ENCODE results near the gene MC1R.
"Not testable (repeated sequence)": the region's sequence is repeated elsewhere in the genome, so short reads cannot be mapped to it uniquely, and the experiment has no call there.

Gene MC1R

DNA sequence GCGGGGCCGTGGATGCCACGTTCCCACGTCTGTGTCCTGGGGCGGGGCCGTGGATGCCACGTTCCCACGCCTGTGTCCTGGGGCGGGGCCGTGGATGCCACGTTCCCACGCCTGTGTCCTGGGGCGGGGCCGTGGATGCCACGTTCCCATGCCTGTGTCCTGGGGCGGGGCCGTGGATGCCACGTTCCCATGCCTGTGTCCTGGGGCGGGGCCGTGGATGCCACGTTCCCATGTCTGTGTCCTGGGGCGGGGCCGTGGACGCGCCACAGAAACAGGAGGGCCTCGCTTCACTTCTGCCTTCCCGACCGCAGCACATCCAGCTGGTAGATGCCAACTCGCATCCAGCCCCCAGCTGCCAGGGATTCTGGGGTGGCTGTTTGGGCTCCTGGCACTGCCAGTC is 15.4 kb downstream of the MC1R start:
- not testable (repeated sequence) for H3K14ac ChIP-seq (ENCODE audit: low read length); H4K91ac ChIP-seq (ENCODE audit: low read depth, low read length, poor library complexity); H3K9ac ChIP-seq (ENCODE audit: low read depth, low read length, poor library complexity); H2BK15ac ChIP-seq (ENCODE audit: low read length); H2BK5ac ChIP-seq (ENCODE audit: low read length); H3K4me2 ChIP-seq (ENCODE audit: insufficient read depth, low read length, poor library complexity, severe bottlenecking); H3K4ac ChIP-seq (ENCODE audit: low read length); H3K27ac ChIP-seq (replicated peaks; ENCODE audit: low read length); DNase-seq (ENCODE audit: low spot score); H4K8ac ChIP-seq (ENCODE audit: low read depth, low read length); H3K4me1 ChIP-seq (ENCODE audit: control insufficient read depth in 2 of 2, insufficient read depth in 1 of 2, low read depth in 1 of 2, low read length in 2 of 2); H2AK5ac ChIP-seq (ENCODE audit: low read depth, low read length); H3K9me3 ChIP-seq (replicated peaks in 1 of 2; ENCODE audit: control insufficient read depth in 2 of 2, insufficient read depth in 1 of 2, low read depth in 1 of 2, low read length in 2 of 2); H3K27me3 ChIP-seq (ENCODE audit: control insufficient read depth in 3 of 3, insufficient read depth in 3 of 3, low read depth in 1 of 3, low read length in 3 of 3); H3K18ac ChIP-seq (ENCODE audit: low read length); H2AFZ ChIP-seq (ENCODE audit: low read length); H3K23ac ChIP-seq (ENCODE audit: low read depth, low read length, poor library complexity); H3K79me1 ChIP-seq (ENCODE audit: low read depth, low read length); H2BK12ac ChIP-seq (ENCODE audit: low read length); H2BK120ac ChIP-seq (ENCODE audit: low read depth, low read length); H3K4me3 ChIP-seq (ENCODE audit: low read length in 2 of 2)
- WGBS, 2 donors (ENCODE audit: extremely low coverage in 2 of 2, insufficient read length in 2 of 2, insufficient replicate concordance in 1 of 2) = no CpG with 5 or more reads among the region's 29 CpGs
- peaks cover 51 to 81% of the 10 kb centered on the region in 2 donors for H3K36me3 ChIP-seq (replicated peaks in 1 of 2; ENCODE audit: control insufficient read depth in 2 of 2, insufficient read depth in 2 of 2, low read length in 2 of 2)

DNA sequence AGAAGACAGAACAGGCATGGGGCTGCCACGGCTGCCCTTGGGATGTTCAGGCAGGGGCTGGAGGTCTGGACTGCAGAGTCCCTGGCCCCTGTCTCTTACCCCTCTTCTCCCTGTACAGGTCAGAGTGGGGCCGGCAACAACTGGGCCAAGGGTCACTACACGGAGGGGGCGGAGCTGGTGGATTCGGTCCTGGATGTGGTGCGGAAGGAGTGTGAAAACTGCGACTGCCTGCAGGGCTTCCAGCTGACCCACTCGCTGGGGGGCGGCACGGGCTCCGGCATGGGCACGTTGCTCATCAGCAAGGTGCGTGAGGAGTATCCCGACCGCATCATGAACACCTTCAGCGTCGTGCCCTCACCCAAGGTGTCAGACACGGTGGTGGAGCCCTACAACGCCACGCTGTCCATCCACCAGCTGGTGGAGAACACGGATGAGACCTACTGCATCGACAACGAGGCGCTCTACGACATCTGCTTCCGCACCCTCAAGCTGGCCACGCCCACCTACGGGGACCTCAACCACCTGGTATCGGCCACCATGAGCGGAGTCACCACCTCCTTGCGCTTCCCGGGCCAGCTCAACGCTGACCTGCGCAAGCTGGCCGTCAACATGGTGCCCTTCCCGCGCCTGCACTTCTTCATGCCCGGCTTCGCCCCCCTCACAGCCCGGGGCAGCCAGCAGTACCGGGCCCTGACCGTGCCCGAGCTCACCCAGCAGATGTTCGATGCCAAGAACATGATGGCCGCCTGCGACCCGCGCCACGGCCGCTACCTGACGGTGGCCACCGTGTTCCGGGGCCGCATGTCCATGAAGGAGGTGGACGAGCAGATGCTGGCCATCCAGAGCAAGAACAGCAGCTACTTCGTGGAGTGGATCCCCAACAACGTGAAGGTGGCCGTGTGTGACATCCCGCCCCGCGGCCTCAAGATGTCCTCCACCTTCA is 16.2 kb downstream of the MC1R start:
- H3K27ac ChIP-seq (replicated peaks; ENCODE audit: low read length) = no peak overlapping the region

GRCh38 chr16:89935620-89936019 is 17.0 kb downstream of the MC1R start:
- peaks cover 46 to 65% of the 10 kb centered on the region in 2 donors for H3K36me3 ChIP-seq (replicated peaks in 1 of 2; ENCODE audit: control insufficient read depth in 2 of 2, insufficient read depth in 2 of 2, low read length in 2 of 2)
- not testable (repeated sequence) for H3K4me2 ChIP-seq (ENCODE audit: insufficient read depth, low read length, poor library complexity, severe bottlenecking)

More for the DNA sequence above, 16.2 kb downstream of the MC1R start:
- no peak overlapping the region for H3K18ac ChIP-seq (ENCODE audit: low read length)
- no peak overlapping the region for H4K91ac ChIP-seq (ENCODE audit: low read depth, low read length, poor library complexity)
- no peak overlapping the region for H2BK15ac ChIP-seq (ENCODE audit: low read length)
- H3K23ac ChIP-seq (ENCODE audit: low read depth, low read length, poor library complexity) = no peak overlapping the region
- peak overlapping the region; percentile 50 for H3K9ac ChIP-seq (ENCODE audit: low read depth, low read length, poor library complexity)
- H2AFZ ChIP-seq (ENCODE audit: low read length) = no peak overlapping the region
- WGBS, 2 donors (ENCODE audit: extremely low coverage in 2 of 2, insufficient read length in 2 of 2, insufficient replicate concordance in 1 of 2) = no CpG with 5 or more reads among the region's 61 CpGs
- H3K4me1 ChIP-seq (ENCODE audit: control insufficient read depth in 2 of 2, insufficient read depth in 1 of 2, low read depth in 1 of 2, low read length in 2 of 2) = peaks cover 0 to 2% of the 10 kb centered on the region in 2 donors
- no peak overlapping the region for H3K4me2 ChIP-seq (ENCODE audit: insufficient read depth, low read length, poor library complexity, severe bottlenecking)
- H4K8ac ChIP-seq (ENCODE audit: low read depth, low read length) = no peak overlapping the region
- H2BK12ac ChIP-seq (ENCODE audit: low read length) = no peak overlapping the region
- H2BK120ac ChIP-seq (ENCODE audit: low read depth, low read length) = no peak overlapping the region
- no peak for DNase-seq (ENCODE audit: low spot score)
- peaks cover 0 to 2% of the 10 kb centered on the region in 2 donors for H3K9me3 ChIP-seq (replicated peaks in 1 of 2; ENCODE audit: control insufficient read depth in 2 of 2, insufficient read depth in 1 of 2, low read depth in 1 of 2, low read length in 2 of 2)
- H2AK5ac ChIP-seq (ENCODE audit: low read depth, low read length) = no peak overlapping the region
- H3K79me1 ChIP-seq (ENCODE audit: low read depth, low read length) = peaks cover 5% of the 10 kb centered on the region
- no peaks in the 10 kb centered on the region for H3K27me3 ChIP-seq (ENCODE audit: control insufficient read depth in 3 of 3, insufficient read depth in 3 of 3, low read depth in 1 of 3, low read length in 3 of 3)
- peaks cover 46 to 72% of the 10 kb centered on the region in 2 donors for H3K36me3 ChIP-seq (replicated peaks in 1 of 2; ENCODE audit: control insufficient read depth in 2 of 2, insufficient read depth in 2 of 2, low read length in 2 of 2)
- no peak overlapping the region for H3K4ac ChIP-seq (ENCODE audit: low read length)
- H2BK5ac ChIP-seq (ENCODE audit: low read length) = no peak overlapping the region
- H3K4me3 ChIP-seq (ENCODE audit: low read length in 2 of 2) = no peak overlapping the region
- no peak overlapping the region for H3K14ac ChIP-seq (ENCODE audit: low read length)

DNA sequence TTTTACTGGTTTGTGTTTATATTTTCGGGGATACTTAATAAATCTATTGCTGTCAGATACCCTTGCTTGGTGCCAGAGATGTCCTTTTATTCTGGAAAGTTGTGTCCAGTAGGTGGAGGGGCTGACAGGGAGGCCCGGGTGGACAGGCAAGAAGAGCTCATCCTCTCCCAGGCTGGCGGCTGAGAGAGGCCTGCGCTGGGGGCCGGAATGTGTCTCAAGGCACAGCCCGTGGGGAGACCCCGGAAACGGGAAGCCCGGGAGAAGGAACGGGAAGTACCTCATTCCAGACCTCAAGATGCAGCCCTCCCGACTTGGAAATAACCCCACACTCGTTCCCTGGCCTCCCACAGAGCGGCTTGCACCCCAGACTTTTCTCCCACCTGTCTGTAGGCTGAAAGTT is 17.4 kb downstream of the MC1R start:
- Histone ChIP-seq H2AFZ (ENCODE audit: low read length) (no peak overlapping the region), H3K14ac (ENCODE audit: low read length) (no peak overlapping the region), H2AK5ac (ENCODE audit: low read depth, low read length) (no peak overlapping the region), H3K4me3 (ENCODE audit: low read length in 2 of 2) (no peak overlapping the region), H3K4me1 (ENCODE audit: control insufficient read depth in 2 of 2, insufficient read depth in 1 of 2, low read depth in 1 of 2, low read length in 2 of 2) (peaks cover 0 to 2% of the 10 kb centered on the region in 2 donors), H3K27me3 (ENCODE audit: control insufficient read depth in 3 of 3, insufficient read depth in 3 of 3, low read depth in 1 of 3, low read length in 3 of 3) (no peaks in the 10 kb centered on the region), H3K79me1 (ENCODE audit: low read depth, low read length) (peaks cover 5% of the 10 kb centered on the region), H2BK15ac (ENCODE audit: low read length) (no peak overlapping the region), H4K8ac (ENCODE audit: low read depth, low read length) (no peak overlapping the region), H2BK120ac (ENCODE audit: low read depth, low read length) (no peak overlapping the region), H3K18ac (ENCODE audit: low read length) (no peak overlapping the region), H4K91ac (ENCODE audit: low read depth, low read length, poor library complexity) (no peak overlapping the region), H3K4ac (ENCODE audit: low read length) (no peak overlapping the region), H2BK12ac (ENCODE audit: low read length) (no peak overlapping the region), H3K27ac (replicated peaks; ENCODE audit: low read length) (no peak overlapping the region), H3K9ac (ENCODE audit: low read depth, low read length, poor library complexity) (no peak overlapping the region), H3K4me2 (ENCODE audit: insufficient read depth, low read length, poor library complexity, severe bottlenecking) (no peak overlapping the region), H3K23ac (ENCODE audit: low read depth, low read length, poor library complexity) (no peak overlapping the region), H2BK5ac (ENCODE audit: low read length) (no peak overlapping the region), H3K9me3 (replicated peaks in 1 of 2; ENCODE audit: control insufficient read depth in 2 of 2, insufficient read depth in 1 of 2, low read depth in 1 of 2, low read length in 2 of 2) (peaks cover 0 to 2% of the 10 kb centered on the region in 2 donors), H3K36me3 (replicated peaks in 1 of 2; ENCODE audit: control insufficient read depth in 2 of 2, insufficient read depth in 2 of 2, low read length in 2 of 2) (peaks cover 46 to 62% of the 10 kb centered on the region in 2 donors)
- no CpG with 5 or more reads among the region's 13 CpGs for WGBS, 2 donors (ENCODE audit: extremely low coverage in 2 of 2, insufficient read length in 2 of 2, insufficient replicate concordance in 1 of 2)
- DNase-seq (ENCODE audit: low spot score) = no peak

More at GRCh38 chr16:89935620-89936019, 17.0 kb downstream of the MC1R start:
- no CpG with 5 or more reads among the region's 27 CpGs for WGBS, 2 donors (ENCODE audit: extremely low coverage in 2 of 2, insufficient read length in 2 of 2, insufficient replicate concordance in 1 of 2)
- H3K4me3 ChIP-seq (ENCODE audit: low read length in 2 of 2); H3K9ac ChIP-seq (ENCODE audit: low read depth, low read length, poor library complexity); H3K9me3 ChIP-seq (replicated peaks in 1 of 2; ENCODE audit: control insufficient read depth in 2 of 2, insufficient read depth in 1 of 2, low read depth in 1 of 2, low read length in 2 of 2); H3K4me1 ChIP-seq (ENCODE audit: control insufficient read depth in 2 of 2, insufficient read depth in 1 of 2, low read depth in 1 of 2, low read length in 2 of 2); H3K27ac ChIP-seq (replicated peaks; ENCODE audit: low read length); H4K8ac ChIP-seq (ENCODE audit: low read depth, low read length); H3K27me3 ChIP-seq (ENCODE audit: control insufficient read depth in 3 of 3, insufficient read depth in 3 of 3, low read depth in 1 of 3, low read length in 3 of 3); H3K18ac ChIP-seq (ENCODE audit: low read length); H2BK12ac ChIP-seq (ENCODE audit: low read length); H2AFZ ChIP-seq (ENCODE audit: low read length); H2AK5ac ChIP-seq (ENCODE audit: low read depth, low read length); H2BK5ac ChIP-seq (ENCODE audit: low read length); H2BK15ac ChIP-seq (ENCODE audit: low read length); DNase-seq (ENCODE audit: low spot score); H4K91ac ChIP-seq (ENCODE audit: low read depth, low read length, poor library complexity); H2BK120ac ChIP-seq (ENCODE audit: low read depth, low read length); H3K23ac ChIP-seq (ENCODE audit: low read depth, low read length, poor library complexity); H3K79me1 ChIP-seq (ENCODE audit: low read depth, low read length); H3K14ac ChIP-seq (ENCODE audit: low read length); H3K4ac ChIP-seq (ENCODE audit: low read length): not testable (repeated sequence)

Data from neuronal stem cell (in vitro differentiated cells).